ENCODE results near the gene RPS6KC1. TPM values are rescaled to one million over a fixed set of nuclear protein-coding genes. Genes with fewer than 3 reads are reported as not detected.
"Not testable (repeated sequence)": the region's sequence is repeated elsewhere in the genome, so short reads cannot be mapped to it uniquely, and the experiment has no call there.

The RPS6KC1 gene
- total RNA-seq: 9.5 TPM
- long read RNA-seq, full-length matches to known transcripts: 15 of 41 reads
- long read RNA-seq, partial matches to known transcripts: 7 of 41 reads
- long read RNA-seq, other reads (novel, unspliced or antisense): 19 of 41 reads

GRCh38 chr1:213051127-213051880 is at the start of gene RPS6KC1:
Gene RPS6KC1, plus strand, starts transcription at chr1:213051241. Its CDS starts 164 bp downstream, at chr1:213051405.
- intact Hi-C loops (cut with micrococcal nuclease): no loop called here
- peak; percentile 99 for ATAC-seq
- peak; percentile 91 for DNase-seq

- intact Hi-C loops (cut with micrococcal nuclease): no loop called here
- DNase-seq (no peak), ATAC-seq (no peak)
These were observed 47.8 kb upstream of the RPS6KC1 start for GRCh38 chr1:213003256-213003655.

GRCh38 chr1:213008564-213008963 is 42.5 kb upstream of the RPS6KC1 start:
- ATAC-seq: no peak
- intact Hi-C loops (cut with micrococcal nuclease): no loop called here

GRCh38 chr1:213014642-213015041 is 36.4 kb upstream of the RPS6KC1 start:
- intact Hi-C loops (cut with micrococcal nuclease): no loop called here
- DNase-seq (no peak), ATAC-seq (no peak)

More at GRCh38 chr1:213008564-213008963, 42.5 kb upstream of the RPS6KC1 start:
- no peak for DNase-seq

- DNase-seq (peak; percentile 97), ATAC-seq (peak; percentile 99)
- intact Hi-C loops (cut with micrococcal nuclease): no loop called here
These were observed 35.7 kb upstream of the RPS6KC1 start, which contains the start of gene ANGEL2 for GRCh38 chr1:213015099-213016050. Gene ANGEL2, minus strand, starts transcription at chr1:213015867. Its CDS starts 196 bp downstream, at chr1:213015671.

GRCh38 chr1:213017447-213018273 is 33.4 kb upstream of the RPS6KC1 start:
- ATAC-seq (no peak), DNase-seq (no peak)
- intact Hi-C loops (cut with micrococcal nuclease): no loop called here

- intact Hi-C loops (cut with micrococcal nuclease): no loop called here
- no peak for DNase-seq
- ATAC-seq: no peak
These were observed 31.6 kb upstream of the RPS6KC1 start for GRCh38 chr1:213019450-213019849.

- DNase-seq: no peak
- intact Hi-C loops (cut with micrococcal nuclease): no loop called here
- ATAC-seq: no peak
These were observed 31.0 kb upstream of the RPS6KC1 start for GRCh38 chr1:213020016-213020415.

- intact Hi-C loops (cut with micrococcal nuclease): not testable (repeated sequence)
These were observed 24.0 kb upstream of the RPS6KC1 start for GRCh38 chr1:213027024-213027423.

GRCh38 chr1:213032651-213033050 is 18.4 kb upstream of the RPS6KC1 start:
- intact Hi-C loops (cut with micrococcal nuclease): no loop called here
- no peak for ATAC-seq
- DNase-seq: no peak

More at GRCh38 chr1:213027024-213027423, 24.0 kb upstream of the RPS6KC1 start:
- DNase-seq, ATAC-seq: not testable (repeated sequence)

- intact Hi-C loops (cut with micrococcal nuclease): no loop called here
These were observed 16.3 kb upstream of the RPS6KC1 start for GRCh38 chr1:213034713-213035112.

GRCh38 chr1:213035573-213035972 is 15.5 kb upstream of the RPS6KC1 start:
- intact Hi-C loops (cut with micrococcal nuclease): no loop called here
- no peak for DNase-seq
- no peak for ATAC-seq

More at GRCh38 chr1:213034713-213035112, 16.3 kb upstream of the RPS6KC1 start:
- ATAC-seq: no peak
- no peak for DNase-seq

GRCh38 chr1:213041443-213041842 is 9.6 kb upstream of the RPS6KC1 start:
- no peak for ATAC-seq
- intact Hi-C loops (cut with micrococcal nuclease): no loop called here
- no peak for DNase-seq

GRCh38 chr1:213045321-213046226 is 5.5 kb upstream of the RPS6KC1 start:
- intact Hi-C loops (cut with micrococcal nuclease); ATAC-seq; DNase-seq: not testable (repeated sequence)

- ATAC-seq: no peak
- DNase-seq: no peak
- intact Hi-C loops (cut with micrococcal nuclease): no loop called here
These were observed 1.8 kb upstream of the RPS6KC1 start for GRCh38 chr1:213049232-213049631.

- ATAC-seq: peak; percentile 57
- intact Hi-C loops (cut with micrococcal nuclease): no loop called here
- no peak for DNase-seq
These were observed 305 bp upstream of the RPS6KC1 start for GRCh38 chr1:213050745-213051126.

- intact Hi-C loops (cut with micrococcal nuclease): no loop called here
- no peak for DNase-seq
- no peak for ATAC-seq
These were observed 801 bp downstream of the RPS6KC1 start for GRCh38 chr1:213051881-213052202.

- DNase-seq (no peak), ATAC-seq (no peak)
- intact Hi-C loops (cut with micrococcal nuclease): no loop called here
These were observed 2.4 kb downstream of the RPS6KC1 start for GRCh38 chr1:213053455-213053854.

All from left ventricle myocardium superior (tissue), 1 donor.